Left renal cortex interstitium (tissue), 4 donors: Measurements from ENCODE around the gene RBM20. TPM values are rescaled to one million over a fixed set of nuclear protein-coding genes. Genes with fewer than 3 reads are reported as not detected.

ENCODE experiments used
- DNase-seq, 4 donors: peaks; one replicate each; pipeline ENCODE4 v3.0.0-alpha.2; 2013; ENCODE audit warnings: low read depth in 4 of 4, low spot score in 2 of 4, missing footprints in 1 of 4
- polyA plus RNA-seq, 4 donors: library from polyadenylated mRNA; unstranded; fragments of 120-200 nt; gene quantifications; one replicate each; pipeline ENCODE4 v1.2.1, GENCODE V29; 2013; ENCODE audit not compliant: insufficient read length in 4 of 4

Gene RBM20
- polyA plus RNA-seq, 4 donors = 1.7 to 9.7 (median 5.7) TPM

GRCh38 chr10:110802551-110803238 lies 158.6 kb downstream of the RBM20 start:
- no peak for DNase-seq

GRCh38 chr10:110803239-110803749 lies 159.2 kb downstream of the RBM20 start:
- DNase-seq = no peak

- DNase-seq = no peak
Measured at GRCh38 chr10:110803830-110804338, 159.7 kb downstream of the RBM20 start.

- DNase-seq = no peak
Measured at GRCh38 chr10:110804376-110804775, 160.2 kb downstream of the RBM20 start.

- no peak for DNase-seq
Measured at GRCh38 chr10:110805292-110805691, 161.2 kb downstream of the RBM20 start.

GRCh38 chr10:110806335-110806734 lies 162.2 kb downstream of the RBM20 start:
- DNase-seq = no peak

GRCh38 chr10:110808123-110808522 lies 164.0 kb downstream of the RBM20 start:
- DNase-seq = no peak

- DNase-seq = no peak
Measured at GRCh38 chr10:110808615-110809014, 164.5 kb downstream of the RBM20 start.

GRCh38 chr10:110810625-110811024 lies 166.5 kb downstream of the RBM20 start:
- no peak for DNase-seq

- no peak for DNase-seq
Measured at GRCh38 chr10:110811791-110812581, 167.8 kb downstream of the RBM20 start.

GRCh38 chr10:110812583-110812982 lies 168.4 kb downstream of the RBM20 start:
- no peak for DNase-seq

- DNase-seq = no peak
Measured at GRCh38 chr10:110813743-110814472, 169.8 kb downstream of the RBM20 start.

GRCh38 chr10:110815354-110816004 lies 171.3 kb downstream of the RBM20 start:
- DNase-seq = no peak

GRCh38 chr10:110817614-110818013 lies 173.5 kb downstream of the RBM20 start:
- DNase-seq = no peak

- no peak for DNase-seq
Measured at GRCh38 chr10:110818311-110819256, 174.4 kb downstream of the RBM20 start.

- DNase-seq = no peak
Measured at GRCh38 chr10:110820321-110820814, 176.2 kb downstream of the RBM20 start.

GRCh38 chr10:110821508-110821907 lies 177.4 kb downstream of the RBM20 start:
- no peak for DNase-seq

GRCh38 chr10:110822035-110822711 lies 178.0 kb downstream of the RBM20 start:
- no peak for DNase-seq
